GM19035 (cell line): Measurements from ENCODE around the gene ASB4.
"Not testable (repeated sequence)": the region's sequence is repeated elsewhere in the genome, so short reads cannot be mapped to it uniquely, and the experiment has no call there.

Experiments
- ATAC-seq: cut with Tn5 transposase; IDR thresholded peaks from one replicate; pipeline ENCODE4 v1.9.1; 2021; ENCODE audit not compliant: unreplicated experiment

Gene ASB4

GRCh38 chr7:95550546-95550945 lies 64.8 kb downstream of the ASB4 start:
- ATAC-seq, result no peak

GRCh38 chr7:95552010-95552926 lies 66.5 kb downstream of the ASB4 start:
- ATAC-seq, result not testable (repeated sequence)

DNA sequence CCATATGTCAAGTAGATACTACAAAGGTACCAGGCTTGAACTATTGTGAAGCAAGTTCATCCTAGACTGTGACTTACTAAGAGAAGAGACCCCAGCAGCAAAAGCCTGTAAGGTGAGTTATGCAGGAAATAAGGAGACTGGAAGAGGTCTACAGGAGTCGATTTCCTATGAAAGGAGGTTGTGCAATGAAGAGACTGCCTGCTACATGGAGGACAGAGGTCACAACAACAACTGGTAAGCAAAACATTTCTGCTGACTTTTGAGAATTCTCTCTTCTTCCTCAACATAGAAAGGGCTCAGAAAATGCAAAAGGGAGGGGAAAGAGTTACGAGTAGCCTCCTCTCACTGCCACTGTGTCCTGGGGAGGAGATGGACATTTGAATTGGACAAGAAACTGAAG lies 68.2 kb downstream of the ASB4 start:
- no peak for ATAC-seq

GRCh38 chr7:95556777-95557176 lies 71.0 kb downstream of the ASB4 start:
- no peak for ATAC-seq

GRCh38 chr7:95558864-95559263 lies 73.1 kb downstream of the ASB4 start:
- ATAC-seq, result no peak

GRCh38 chr7:95560674-95561073 lies 74.9 kb downstream of the ASB4 start:
- ATAC-seq, result no peak

- no peak for ATAC-seq
Measured at GRCh38 chr7:95569720-95570119, 84.0 kb downstream of the ASB4 start.

GRCh38 chr7:95577137-95577536 lies 91.4 kb downstream of the ASB4 start:
- no peak for ATAC-seq

DNA sequence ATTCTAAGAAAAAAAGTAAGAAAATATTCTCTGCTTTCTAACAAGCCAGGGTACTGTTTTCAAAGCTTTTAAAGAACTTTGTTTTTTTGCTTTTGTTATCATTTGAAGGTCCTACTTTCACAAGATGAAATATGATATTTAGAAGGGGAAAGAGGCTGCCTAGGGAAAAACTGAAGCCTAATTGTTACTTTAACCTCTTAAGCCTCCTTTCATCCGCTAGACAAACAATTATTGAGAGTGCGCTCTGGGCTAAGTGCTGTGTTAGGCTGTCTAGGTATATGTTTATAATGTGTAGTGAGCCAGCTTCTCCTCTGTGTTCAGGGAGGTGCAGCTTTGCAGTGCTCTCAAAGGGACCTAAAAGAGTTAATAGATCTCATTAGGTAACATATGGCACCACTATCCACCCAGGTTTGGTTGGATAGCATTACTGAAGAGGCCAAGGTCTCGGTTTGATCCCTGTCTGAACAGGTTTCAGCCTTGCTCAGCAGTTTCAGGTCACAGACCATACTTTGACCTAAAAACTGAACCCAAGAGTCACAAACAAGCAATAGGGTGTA lies 92.6 kb downstream of the ASB4 start:
- no peak for ATAC-seq

DNA sequence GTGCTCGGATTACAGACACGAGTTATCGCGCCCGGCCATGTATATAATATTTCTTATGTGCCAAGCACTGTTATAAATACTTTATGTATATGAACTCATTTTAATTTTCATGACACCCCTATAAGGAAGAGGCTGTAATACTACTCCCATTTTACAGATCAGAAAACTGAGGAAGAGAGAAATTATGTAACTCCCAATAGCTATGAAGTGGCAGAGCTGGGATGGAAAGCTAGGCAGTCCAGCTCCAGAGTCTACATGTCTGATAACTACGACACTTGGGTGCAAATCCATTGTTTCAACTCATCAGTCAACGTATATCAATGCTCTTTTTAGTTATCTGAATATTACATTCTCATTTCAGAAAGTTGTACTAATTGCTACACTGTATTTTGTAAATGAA lies 93.6 kb downstream of the ASB4 start:
- no peak for ATAC-seq

DNA sequence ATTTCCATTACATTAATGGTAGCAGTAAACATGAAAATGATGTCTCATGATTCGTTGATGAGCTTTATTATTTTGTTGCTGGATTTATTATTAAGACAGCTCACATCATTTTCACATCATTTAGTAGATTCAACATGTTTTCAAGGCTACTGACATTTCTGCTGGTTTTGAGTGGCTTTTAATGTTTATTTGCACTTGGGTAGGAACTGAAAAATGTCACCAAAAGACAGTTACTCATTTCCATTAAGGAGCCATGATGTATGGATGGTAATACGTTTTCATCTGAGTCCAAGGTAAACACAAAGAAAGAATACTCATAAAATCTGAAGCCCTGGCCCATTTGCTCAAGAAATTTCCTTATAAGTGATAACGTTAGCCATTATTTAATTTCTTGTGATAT lies 95.7 kb downstream of the ASB4 start:
- no peak for ATAC-seq

- ATAC-seq, result no peak
Measured at GRCh38 chr7:95582578-95583293, 97.0 kb downstream of the ASB4 start.

DNA sequence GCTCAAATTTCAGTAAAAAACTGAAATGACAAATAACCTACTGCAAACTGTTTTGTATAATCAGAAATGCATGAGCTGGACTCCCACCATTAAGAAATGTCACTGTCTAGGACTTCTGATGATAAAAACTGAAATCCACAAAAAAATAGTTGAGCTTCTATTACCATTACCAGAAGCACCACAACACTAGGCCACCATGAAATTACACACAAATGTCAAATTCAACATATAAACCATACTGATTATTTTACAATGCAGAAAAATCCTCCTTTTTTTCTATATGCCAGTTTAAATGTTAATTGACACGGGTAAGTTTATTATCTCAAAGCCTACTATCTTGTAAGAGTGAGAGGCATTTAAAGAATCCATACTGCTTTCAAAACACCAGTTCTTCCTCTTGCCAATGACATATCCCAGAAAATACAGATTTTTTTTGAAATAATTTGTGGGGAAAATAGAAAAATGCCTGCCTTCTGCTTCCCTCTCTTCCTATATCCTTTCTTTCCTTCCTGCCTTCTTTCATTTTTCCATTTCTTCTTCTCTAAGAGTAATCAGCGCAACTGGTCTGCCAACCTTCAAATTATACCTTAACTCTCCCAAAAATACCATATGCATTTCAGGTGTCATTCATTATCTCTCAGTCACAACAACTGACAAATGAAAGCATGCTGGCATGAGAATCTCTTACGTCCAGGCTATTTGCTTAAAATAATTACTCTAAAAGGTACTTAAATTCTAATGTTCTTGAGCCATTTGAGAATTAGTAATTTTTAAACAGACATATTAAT lies 98.3 kb downstream of the ASB4 start:
- no peak for ATAC-seq

- no peak for ATAC-seq
Measured at GRCh38 chr7:95584769-95585425, 99.2 kb downstream of the ASB4 start.

GRCh38 chr7:95585426-95585789 lies 99.7 kb downstream of the ASB4 start:
- ATAC-seq, result no peak

- ATAC-seq, result no peak
Measured at GRCh38 chr7:95586951-95587301, 101.2 kb downstream of the ASB4 start.

DNA sequence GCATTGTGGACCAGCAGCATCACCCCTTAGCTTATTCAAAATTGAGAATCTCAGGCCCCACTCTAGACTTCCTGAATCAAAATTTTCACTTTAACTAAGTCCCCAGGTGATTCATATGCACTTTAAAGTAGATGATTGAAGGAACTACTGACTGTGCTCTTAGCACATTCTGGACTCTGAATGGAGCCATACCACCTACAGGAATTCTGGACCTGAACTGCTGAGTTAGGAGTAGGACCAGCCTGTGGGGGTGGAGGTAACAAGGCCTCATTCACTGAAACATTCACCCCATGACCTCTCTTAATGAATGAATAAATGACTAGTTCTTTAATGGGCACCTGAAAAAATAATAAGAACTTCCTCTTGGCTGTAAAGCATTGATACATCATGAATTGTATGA lies 103.3 kb downstream of the ASB4 start:
- ATAC-seq, result no peak

DNA sequence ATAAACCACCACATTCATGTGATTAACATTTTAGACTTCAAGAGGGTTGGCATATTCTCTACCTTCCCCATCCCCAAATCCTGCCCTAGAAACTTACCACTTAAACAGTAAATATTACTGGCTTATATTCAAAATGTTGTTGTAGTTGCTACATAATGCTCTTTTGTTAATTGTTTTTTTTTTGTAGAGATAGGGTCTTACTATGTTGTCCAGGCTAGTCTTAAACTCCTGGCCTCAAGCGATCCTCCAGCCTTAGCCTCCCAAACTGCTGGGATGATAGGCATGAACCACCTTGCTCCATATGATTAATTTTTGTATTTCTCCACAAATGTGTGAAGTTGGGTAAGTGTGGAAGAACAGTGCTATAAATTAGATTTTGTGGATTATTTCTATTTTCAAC lies 104.0 kb downstream of the ASB4 start:
- no peak for ATAC-seq
